Measurements from ENCODE around the gene PNPLA1. TPM values are rescaled to one million over a fixed set of nuclear protein-coding genes. Genes with fewer than 3 reads are reported as not detected.

The PNPLA1 gene
- total RNA-seq, 1 donor from 2014 or later, result not detected

GRCh38 chr6:36224918-36225461 lies 44.9 kb upstream of the PNPLA1 start:
- peaks cover 46 to 74% of the 10 kb centered on the region in 2 donors for H3K36me3 ChIP-seq
- H3K4me1 ChIP-seq, result no peaks in the 10 kb centered on the region
- no peak for DNase-seq (ENCODE audit: low spot score in 2 of 2)
- no peak overlapping the region for H3K4me3 ChIP-seq
- no peaks in the 10 kb centered on the region for H3K27me3 ChIP-seq
- intact Hi-C loops (cut with DNase I), result no loop called here
- H3K9me3 ChIP-seq, result no peaks in the 10 kb centered on the region
- TF ChIP-seq CTCF (IDR thresholded peaks at IDR 0.05), result no peak
- no peak overlapping the region for H3K27ac ChIP-seq

- Histone ChIP-seq H3K4me1 (no peaks in the 10 kb centered on the region), H3K27ac (no peak overlapping the region), H3K9me3 (no peaks in the 10 kb centered on the region), H3K36me3 (peaks cover 59 to 87% of the 10 kb centered on the region in 2 donors), H3K27me3 (no peaks in the 10 kb centered on the region), H3K4me3 (no peak overlapping the region)
- TF ChIP-seq CTCF (IDR thresholded peaks at IDR 0.05), result no peak
- DNase-seq (ENCODE audit: low spot score in 2 of 2), result no peak
- intact Hi-C loops (cut with DNase I), result no loop called here
Measured at GRCh38 chr6:36226438-36227047, 43.3 kb upstream of the PNPLA1 start.

GRCh38 chr6:36227379-36228228 lies 42.3 kb upstream of the PNPLA1 start:
- no peaks in the 10 kb centered on the region for H3K9me3 ChIP-seq
- intact Hi-C loops (cut with DNase I), result no loop called here
- H3K4me3 ChIP-seq, result no peak overlapping the region
- H3K36me3 ChIP-seq, result peaks cover 55 to 90% of the 10 kb centered on the region in 2 donors
- TF ChIP-seq CTCF (IDR thresholded peaks at IDR 0.05), result no peak
- no peak overlapping the region for H3K27ac ChIP-seq
- no peak for DNase-seq (ENCODE audit: low spot score in 2 of 2)
- H3K4me1 ChIP-seq, result no peaks in the 10 kb centered on the region
- no peaks in the 10 kb centered on the region for H3K27me3 ChIP-seq

GRCh38 chr6:36229223-36229622 lies 40.6 kb upstream of the PNPLA1 start:
- H3K27me3 ChIP-seq, result no peaks in the 10 kb centered on the region
- no peak overlapping the region for H3K4me3 ChIP-seq
- intact Hi-C loops (cut with DNase I), result no loop called here
- no peak for TF ChIP-seq CTCF (IDR thresholded peaks at IDR 0.05)
- H3K36me3 ChIP-seq, result peaks cover 47 to 89% of the 10 kb centered on the region in 2 donors
- no peaks in the 10 kb centered on the region for H3K9me3 ChIP-seq
- no peak for DNase-seq (ENCODE audit: low spot score in 2 of 2)
- H3K27ac ChIP-seq, result no peak overlapping the region
- H3K4me1 ChIP-seq, result no peaks in the 10 kb centered on the region

- peaks cover 42 to 78% of the 10 kb centered on the region in 2 donors for H3K36me3 ChIP-seq
- no peaks in the 10 kb centered on the region for H3K9me3 ChIP-seq
- H3K27me3 ChIP-seq, result no peaks in the 10 kb centered on the region
- intact Hi-C loops (cut with DNase I), result no loop called here
- H3K4me3 ChIP-seq, result no peak overlapping the region
- DNase-seq (ENCODE audit: low spot score in 2 of 2), result no peak
- TF ChIP-seq CTCF (IDR thresholded peaks at IDR 0.05), result no peak
- no peak overlapping the region for H3K27ac ChIP-seq
- H3K4me1 ChIP-seq, result no peaks in the 10 kb centered on the region
Measured at GRCh38 chr6:36230371-36230770, 39.5 kb upstream of the PNPLA1 start.
